Embryonic facial prominence (tissue), 1 donor: ENCODE results near the gene PAK3.

ENCODE experiments used
- DNase-seq: peaks from one replicate; pipeline ENCODE4 v3.0.0-alpha.2; 2016; ENCODE audit errors: extremely low spot score

Gene PAK3

GRCh38 chrX:111131572-111131971, 35.6 kb downstream of the PAK3 start:
- no peak for DNase-seq

- DNase-seq = no peak
Measured at GRCh38 chrX:111133389-111133788, 37.4 kb downstream of the PAK3 start.

- DNase-seq = no peak
Measured at GRCh38 chrX:111145878-111146277, 49.9 kb downstream of the PAK3 start.

- DNase-seq = no peak
Measured at GRCh38 chrX:111151764-111152163, 55.8 kb downstream of the PAK3 start.

- DNase-seq = no peak
Measured at GRCh38 chrX:111159232-111159631, 63.2 kb downstream of the PAK3 start.

GRCh38 chrX:111164728-111165127, 68.7 kb downstream of the PAK3 start:
- DNase-seq = no peak

GRCh38 chrX:111165902-111166301, 69.9 kb downstream of the PAK3 start:
- no peak for DNase-seq

- DNase-seq = no peak
Measured at GRCh38 chrX:111167334-111167733, 71.3 kb downstream of the PAK3 start.

- DNase-seq = no peak
Measured at GRCh38 chrX:111168314-111168713, 72.3 kb downstream of the PAK3 start.

GRCh38 chrX:111169141-111169540, 73.2 kb downstream of the PAK3 start:
- no peak for DNase-seq

- DNase-seq = no peak
Measured at GRCh38 chrX:111170017-111170416, 74.0 kb downstream of the PAK3 start.

- DNase-seq = no peak
Measured at GRCh38 chrX:111180750-111181240, 84.8 kb downstream of the PAK3 start.

GRCh38 chrX:111181951-111182350, 86.0 kb downstream of the PAK3 start:
- no peak for DNase-seq

- no peak for DNase-seq
Measured at GRCh38 chrX:111182997-111183396, 87.0 kb downstream of the PAK3 start.

GRCh38 chrX:111191598-111191997, 95.6 kb downstream of the PAK3 start:
- no peak for DNase-seq

- DNase-seq = no peak
Measured at GRCh38 chrX:111199505-111199904, 103.5 kb downstream of the PAK3 start.

GRCh38 chrX:111200327-111200726, 104.3 kb downstream of the PAK3 start:
- no peak for DNase-seq

- no peak for DNase-seq
Measured at GRCh38 chrX:111207851-111208250, 111.9 kb downstream of the PAK3 start.

- DNase-seq = no peak
Measured at GRCh38 chrX:111216293-111216801, 120.4 kb downstream of the PAK3 start.

GRCh38 chrX:111244235-111244750, 148.3 kb downstream of the PAK3 start:
- peak; percentile 64 for DNase-seq

GRCh38 chrX:111254896-111255693, 159.1 kb downstream of the PAK3 start:
- no peak for DNase-seq

- DNase-seq = no peak
Measured at GRCh38 chrX:111257733-111258132, 161.7 kb downstream of the PAK3 start.

- no peak for DNase-seq
Measured at GRCh38 chrX:111259559-111259958, 163.6 kb downstream of the PAK3 start.
